ENCODE results near the gene TRAPPC5.
A peak's percentile ranks its signal among the peaks of the same experiment; 100 is the strongest.
"Not testable (repeated sequence)": the region's sequence is repeated elsewhere in the genome, so short reads cannot be mapped to it uniquely, and the experiment has no call there.

The TRAPPC5 gene

DNA sequence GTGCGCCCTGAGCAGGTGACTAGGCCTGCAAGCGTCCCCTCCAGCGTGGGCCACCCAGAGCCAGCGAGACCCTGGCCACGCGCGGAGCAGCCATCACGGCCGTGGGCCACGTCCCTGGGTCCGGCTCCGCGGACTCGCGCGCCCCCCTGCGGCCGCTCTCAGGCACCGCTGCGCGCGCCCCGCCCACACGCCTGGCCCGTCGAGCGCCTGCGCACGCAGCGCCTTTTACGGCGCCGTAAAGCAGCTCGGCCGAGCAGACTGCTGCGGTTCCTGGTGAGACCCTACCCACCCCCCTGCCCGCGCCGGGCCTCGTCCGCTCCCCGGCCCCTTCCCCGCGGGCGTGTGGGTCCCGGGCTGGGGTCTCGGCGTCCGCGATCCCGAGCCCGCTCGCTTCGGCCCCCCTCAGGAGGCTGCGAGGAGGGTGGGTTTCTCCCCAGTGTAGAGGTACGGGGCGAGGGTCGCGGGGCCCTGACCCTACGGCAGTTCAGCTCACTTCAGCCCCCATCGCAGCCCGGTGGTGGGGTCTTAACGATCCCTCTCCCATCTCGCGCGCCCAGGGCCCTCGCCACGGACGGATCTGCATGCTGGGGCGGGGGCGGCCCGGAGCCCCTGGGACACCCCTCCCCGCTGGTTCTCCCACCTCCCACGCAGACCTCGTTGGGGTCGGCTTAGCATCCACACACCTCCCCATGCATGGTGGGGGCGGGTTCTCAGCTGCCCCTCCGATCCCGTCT, at the start of gene TRAPPC5:
TRAPPC5 (plus strand) TSS at position 228 of the 734 bp plus-strand sequence. CDS start 1,421 bp downstream, outside the sequence.
- DNase-seq (ENCODE audit: low read depth in 2 of 2), result peak; percentile 69 to 71

DNA sequence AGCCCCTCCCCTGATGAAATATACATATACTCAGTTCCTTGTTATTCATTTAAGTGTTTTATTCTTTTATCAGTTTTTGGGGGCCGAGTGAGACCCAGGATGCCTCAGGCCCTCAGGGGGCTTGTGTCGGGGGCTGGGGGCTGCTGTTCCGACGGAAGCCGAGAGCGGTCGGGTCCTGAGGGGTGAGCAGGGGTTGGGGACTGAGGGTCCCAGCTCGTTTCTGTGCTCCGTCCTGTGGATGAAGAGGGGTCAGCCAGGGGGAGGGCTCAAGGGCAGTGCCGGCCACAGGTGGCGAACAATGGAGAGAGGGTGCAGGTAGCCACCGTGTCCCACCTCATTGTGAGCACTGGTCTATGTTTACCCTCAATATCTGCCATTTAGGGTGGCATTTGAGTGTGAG, 49.1 kb upstream of the TRAPPC5 start:
- DNase-seq (ENCODE audit: low read depth in 2 of 2), result no peak

DNA sequence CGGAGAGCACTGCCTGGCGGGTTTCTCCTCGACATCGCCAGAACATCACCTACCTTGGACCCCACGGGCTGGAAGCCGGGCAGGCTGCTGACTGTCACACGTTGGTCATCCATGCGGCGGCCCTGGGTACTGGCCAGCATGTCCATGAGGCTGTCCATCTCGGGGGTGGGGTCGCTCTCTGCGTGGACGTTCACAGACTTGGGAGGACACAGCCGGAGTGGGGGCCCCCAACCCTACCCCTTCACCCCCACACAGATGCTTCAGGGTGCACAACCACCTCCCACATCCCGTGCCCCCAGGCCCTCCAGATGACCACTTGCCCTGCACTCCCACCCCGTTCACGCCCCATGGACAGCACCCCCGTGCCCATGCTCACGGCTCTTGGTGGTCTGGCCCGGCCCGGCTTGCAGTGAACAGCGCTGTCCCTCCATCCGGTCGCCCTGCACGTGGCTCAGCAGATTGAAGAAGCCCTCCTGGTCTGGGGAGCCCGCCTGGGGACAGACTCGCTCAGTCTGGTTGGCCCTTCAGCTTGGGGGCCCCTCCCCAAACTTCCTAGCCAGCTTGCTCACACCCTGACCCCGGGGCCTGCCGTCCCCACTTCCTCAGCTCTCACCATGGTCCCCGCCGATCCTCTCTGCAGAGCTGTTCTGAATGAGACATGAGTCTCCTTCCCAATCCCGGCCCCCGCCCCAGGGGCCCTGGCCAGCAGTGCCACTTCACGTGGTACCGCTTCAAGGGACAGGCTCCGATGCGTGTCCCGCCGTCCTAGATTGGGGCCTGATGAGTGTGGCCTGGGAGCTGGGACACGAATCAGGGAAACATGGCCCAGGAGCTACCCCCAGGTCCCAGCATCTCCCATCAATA, 48.1 kb upstream of the TRAPPC5 start:
- no peak for DNase-seq (ENCODE audit: low read depth in 2 of 2)

DNA sequence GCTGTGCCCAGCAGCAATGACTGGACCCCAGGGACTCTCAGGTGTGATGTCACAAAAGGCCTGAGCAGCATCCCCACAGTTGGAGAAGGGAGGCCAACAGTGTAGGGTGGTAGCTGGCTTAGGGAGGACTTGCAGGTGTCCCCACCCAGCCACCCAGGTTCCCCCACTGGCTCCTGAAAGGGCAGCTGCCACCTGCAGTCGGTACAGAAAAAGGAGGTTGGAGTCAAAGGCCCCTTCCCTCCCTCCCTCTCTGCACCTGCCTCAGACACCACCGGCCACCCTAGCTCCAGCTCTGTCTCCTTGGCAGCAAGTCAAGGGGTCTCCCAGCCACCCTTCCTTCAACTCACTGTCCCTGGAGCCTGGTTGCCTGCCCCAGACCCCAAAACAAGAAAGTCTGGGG, 46.9 kb upstream of the TRAPPC5 start, which contains the start of gene PCP2:
PCP2 (minus strand) TSS at position 22 of the 400 bp plus-strand sequence. CDS start 262 bp downstream, outside the sequence.
- no peak for DNase-seq (ENCODE audit: low read depth in 2 of 2)

DNA sequence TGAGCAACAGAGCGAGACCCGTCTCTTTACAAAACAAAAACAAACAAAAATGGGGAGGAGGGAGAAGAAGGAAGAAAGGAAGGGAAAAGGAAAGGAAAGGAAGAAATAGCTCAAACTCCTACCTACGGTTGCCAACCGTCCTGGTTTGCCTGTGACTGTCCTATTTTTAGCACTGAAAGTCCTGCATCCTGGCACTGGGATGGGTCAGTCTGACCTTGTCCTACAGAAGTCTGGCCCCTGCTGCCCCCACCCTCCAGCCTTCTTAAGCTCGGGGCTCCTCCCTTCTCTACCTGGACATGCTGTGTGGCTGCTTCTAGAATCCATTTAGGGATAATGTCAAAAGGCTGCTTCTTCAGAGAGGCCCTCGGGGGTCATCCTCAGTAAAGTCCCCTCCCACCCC, 45.0 kb upstream of the TRAPPC5 start:
- DNase-seq (ENCODE audit: low read depth in 2 of 2), result no peak

DNA sequence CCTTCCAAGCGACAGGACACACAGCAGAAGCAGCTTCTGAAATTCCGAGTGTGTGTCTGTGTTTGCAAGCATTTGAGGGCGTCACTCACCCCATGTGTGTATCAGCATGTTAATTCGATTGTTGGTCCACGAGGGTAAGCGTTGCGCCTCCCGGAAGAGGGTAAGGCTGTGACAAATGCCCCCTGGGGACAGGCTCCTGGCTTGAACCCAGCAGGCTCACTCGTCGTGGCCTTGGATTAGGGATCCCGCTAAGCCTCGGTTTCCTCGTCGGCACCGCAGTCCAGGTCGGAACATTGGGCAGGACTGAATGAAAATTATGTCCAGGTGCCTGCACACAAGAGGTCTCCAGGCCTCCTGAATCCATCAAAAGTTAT, 44.3 kb upstream of the TRAPPC5 start:
- DNase-seq (ENCODE audit: low read depth in 2 of 2), result no peak

DNA sequence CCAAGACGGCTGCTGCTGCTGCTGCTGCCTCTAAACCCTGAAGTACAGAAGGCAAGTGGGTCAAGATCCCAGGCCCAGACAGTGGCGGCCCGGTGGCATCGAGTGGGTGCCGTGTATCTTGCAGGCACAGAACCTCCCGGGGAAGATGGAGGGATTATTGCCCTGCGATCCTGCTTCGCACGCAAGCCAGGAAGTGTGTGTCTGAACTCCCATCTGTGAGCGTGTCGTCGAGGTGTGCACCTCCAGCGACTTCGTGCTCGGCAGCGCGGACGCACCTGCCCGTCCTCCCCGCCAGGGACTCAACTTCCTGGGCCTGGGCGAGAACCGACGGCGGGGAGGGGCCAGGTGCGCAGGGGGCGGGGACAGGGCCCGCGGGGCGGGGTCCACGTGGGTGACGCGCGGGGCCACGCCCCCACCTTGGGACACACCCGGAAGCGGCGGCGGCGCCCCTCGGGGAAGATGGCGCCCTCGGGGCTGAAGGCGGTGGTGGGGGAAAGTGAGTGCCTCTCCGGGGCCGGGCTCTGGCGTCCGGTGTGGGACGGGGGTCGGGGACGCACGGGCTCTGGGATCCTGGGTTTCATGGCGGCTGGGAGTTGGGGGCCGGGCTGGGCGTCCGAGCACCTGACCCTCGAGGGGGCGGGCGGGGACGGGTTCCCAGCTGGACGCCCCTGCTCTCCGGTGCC, 43.8 kb upstream of the TRAPPC5 start, which contains the start of gene STXBP2:
STXBP2 (plus strand) TSS at position 420 of the 683 bp plus-strand sequence; CDS start at position 460, 40 bp downstream.
- peak; percentile 84 for DNase-seq (ENCODE audit: low read depth in 2 of 2)

DNA sequence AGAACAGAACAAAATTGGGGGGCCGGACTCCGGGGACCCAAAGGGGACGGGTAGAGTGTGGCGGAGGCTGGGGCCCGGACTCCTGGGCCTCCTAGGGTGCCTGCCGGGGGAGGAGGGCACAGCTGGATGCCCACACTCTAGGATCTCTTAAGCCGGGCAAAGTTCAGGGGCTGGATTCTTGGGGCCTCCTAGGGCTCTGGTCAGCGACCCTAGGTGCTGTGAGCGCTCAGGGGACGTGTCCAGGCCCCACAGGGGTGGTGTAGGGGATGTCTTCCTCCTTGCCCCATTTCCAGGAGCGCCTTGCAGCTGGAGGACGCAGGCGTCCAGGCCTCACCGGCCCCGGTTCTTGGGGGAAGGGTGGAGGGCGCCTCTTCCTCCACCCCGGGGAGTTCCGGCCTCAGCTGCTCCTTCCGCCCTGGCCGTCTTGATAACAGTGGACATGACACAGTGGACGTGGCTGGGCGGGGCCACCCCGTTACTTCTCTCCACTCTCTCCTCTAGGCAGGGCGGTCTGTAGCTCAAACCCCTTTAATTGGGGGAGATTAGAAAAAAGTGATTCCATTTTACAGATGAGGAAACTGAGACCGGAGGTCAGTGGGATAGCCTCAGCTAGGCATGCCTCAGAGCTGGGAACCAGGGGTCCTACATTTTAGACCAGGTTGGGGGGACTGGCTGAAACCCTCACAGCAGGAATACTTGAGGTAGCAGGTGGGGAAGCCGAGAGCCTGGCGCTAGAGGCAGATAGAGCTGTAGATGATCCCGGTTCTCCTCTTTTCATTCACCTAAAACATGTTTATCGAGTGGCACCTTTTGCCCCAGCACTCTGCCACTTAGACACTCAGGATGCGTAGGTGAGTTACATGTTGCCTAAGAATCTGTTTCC, 43.0 kb upstream of the TRAPPC5 start:
- no peak for DNase-seq (ENCODE audit: low read depth in 2 of 2)

DNA sequence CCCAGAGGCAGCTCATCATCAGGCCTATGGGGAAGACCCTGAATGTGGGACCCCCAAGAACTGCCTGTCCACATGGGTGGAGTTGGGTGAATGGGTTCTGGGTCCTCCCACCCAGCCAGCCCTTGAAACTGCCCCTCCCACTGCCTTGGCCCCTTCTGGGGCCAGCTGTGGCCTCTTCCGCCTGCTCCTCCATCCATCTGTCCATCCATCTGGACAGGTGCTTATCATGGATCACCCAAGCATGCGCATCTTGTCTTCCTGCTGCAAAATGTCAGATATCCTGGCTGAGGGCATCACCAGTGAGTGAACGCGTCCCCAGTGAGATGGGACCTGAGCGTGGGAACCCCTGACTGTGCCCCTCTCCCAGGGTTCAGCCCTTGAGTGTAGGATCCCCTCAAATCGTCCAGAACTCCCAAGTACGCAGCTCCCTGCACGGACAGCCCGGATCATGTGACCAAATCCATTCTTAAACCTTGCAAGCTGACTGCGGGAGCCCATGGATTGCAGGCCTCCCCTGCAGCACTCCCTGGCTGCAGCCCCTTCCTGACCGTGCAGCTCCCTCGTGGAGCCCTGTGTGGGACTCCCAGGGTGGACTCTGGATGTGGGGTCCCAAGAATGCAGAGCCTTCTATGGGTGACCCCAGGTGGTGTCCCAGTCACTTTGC, 41.7 kb upstream of the TRAPPC5 start:
- DNase-seq (ENCODE audit: low read depth in 2 of 2), result no peak

DNA sequence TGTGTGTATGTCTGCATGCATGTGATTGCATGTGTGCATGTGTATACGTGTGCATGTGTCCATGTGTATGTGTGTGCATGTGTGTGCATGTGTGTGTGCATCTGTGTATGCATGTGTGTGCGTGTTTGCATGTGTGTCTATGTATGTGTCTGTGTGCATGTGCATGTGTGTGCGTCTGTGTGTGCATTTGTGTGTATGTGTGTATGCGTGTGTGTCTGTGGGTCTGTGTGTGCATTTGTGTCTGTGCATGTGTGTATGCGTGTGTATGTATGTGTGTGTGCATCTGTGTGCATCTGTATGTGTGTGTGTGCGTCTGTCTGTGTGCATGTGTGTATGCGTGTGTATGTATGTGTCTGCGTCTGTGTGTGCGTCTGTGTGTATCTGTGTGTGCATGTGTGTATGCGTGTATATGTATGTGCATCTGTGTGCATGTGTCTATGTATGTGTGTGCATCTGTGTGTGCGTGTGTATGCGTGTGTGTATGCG, 40.7 kb upstream of the TRAPPC5 start:
- no peak for DNase-seq (ENCODE audit: low read depth in 2 of 2)

DNA sequence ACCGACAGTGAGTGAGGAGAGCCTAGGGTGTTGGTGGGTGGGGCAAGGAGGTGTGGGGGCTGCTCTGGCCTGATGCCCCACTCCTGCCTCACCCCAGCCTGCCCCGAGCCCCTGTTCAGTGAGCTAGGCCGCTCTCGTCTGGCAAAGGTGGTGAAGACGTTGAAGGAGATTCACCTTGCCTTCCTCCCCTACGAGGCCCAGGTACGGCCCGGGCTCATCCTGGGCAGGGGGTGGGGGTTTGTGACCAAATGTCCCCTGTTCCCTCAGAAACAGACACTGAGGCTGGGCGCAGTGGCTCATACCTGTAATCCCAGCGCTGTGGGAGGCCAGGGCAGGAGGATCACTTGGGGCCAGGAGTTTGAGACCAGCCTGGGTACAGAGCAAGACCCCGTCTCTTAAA, 39.8 kb upstream of the TRAPPC5 start:
- no peak for DNase-seq (ENCODE audit: low read depth in 2 of 2)

DNA sequence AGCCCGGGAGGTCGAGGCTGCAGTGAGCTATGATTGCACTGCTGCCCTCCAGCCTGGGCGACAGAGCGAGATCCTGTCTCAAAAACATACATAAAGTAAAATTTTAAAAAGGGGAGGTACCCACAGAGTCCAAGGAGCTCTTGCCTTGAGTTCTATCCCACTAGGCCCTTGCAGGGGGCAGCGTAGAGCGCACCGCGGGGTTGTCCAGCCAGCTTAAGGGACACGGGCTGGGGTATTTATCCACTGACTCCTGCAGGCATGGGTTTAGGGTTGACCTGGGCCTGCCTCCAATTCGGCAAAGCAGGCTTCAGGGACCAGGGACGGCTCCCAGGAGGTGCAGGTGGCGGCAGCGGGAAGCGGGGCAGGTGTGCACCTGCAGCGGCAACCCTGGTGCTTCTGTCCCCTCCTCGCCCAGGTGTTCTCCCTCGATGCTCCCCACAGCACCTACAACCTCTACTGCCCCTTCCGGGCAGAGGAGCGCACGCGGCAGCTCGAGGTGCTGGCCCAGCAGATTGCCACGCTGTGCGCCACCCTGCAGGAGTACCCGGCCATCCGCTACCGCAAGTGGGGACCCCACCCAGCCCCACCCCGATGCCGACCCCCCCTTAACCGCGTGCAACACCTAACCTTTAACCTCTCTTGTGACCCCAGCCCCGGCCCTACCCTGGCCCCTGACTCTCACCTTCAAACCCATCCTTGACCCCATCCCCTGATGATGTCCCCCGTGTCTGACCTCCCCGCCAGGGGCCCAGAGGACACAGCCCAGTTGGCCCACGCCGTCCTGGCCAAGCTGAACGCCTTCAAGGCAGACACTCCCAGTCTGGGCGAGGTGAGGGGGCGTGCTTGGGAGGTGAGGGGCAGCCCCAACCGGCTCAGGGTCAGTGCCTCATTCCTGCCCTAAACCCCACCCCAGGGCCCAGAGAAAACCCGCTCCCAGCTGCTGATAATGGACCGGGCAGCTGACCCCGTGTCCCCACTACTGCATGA, 39.0 kb upstream of the TRAPPC5 start:
- no peak for DNase-seq (ENCODE audit: low read depth in 2 of 2)

DNA sequence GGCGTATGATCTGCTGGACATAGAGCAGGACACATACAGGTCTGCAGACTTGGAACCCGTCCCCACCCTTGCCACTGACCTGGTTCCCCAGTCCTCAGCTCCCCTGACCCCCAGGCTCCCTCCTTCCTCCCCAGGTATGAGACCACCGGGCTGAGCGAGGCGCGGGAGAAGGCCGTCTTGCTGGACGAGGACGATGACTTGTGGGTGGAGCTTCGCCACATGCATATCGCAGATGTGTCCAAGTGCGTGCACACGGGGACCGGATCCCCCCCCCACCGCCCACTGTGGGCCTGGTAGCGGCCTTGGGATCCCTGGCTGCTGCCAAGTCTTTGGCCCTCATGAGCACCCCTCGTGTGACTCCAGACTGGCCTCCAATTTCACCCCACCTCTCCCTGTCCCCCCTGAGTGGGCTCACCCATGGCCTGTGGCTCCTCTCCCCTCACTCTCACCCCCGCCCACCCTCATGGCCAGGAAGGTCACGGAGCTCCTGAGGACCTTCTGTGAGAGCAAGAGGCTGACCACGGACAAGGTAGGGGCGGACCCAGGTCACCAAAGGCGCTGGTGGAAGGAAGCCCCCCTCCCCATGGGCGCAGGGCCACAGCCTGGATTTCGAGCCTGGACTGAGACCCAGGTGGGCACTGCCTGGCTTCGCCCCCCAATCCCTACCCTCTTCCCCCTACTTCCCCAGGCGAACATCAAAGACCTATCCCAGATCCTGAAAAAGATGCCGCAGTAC, 38.2 kb upstream of the TRAPPC5 start:
- no peak for DNase-seq (ENCODE audit: low read depth in 2 of 2)

DNA sequence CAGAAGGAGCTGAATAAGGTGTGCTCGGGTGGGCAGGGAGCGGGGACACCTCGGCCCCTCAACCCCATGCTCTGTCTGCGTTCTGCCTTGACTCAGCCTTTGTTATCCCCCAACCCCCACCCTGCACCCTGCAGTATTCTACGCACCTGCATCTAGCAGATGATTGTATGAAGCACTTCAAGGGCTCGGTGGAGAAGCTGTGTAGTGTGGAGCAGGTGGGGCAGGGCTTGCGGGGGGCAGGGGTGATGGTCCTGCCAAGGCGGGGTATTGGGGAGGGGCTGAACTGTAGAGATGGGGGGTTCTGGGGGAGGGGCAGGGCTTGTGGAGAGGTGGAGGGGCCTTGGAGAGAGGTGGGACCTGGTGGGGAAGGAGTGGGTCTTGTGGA, 37.6 kb upstream of the TRAPPC5 start:
- no peak for DNase-seq (ENCODE audit: low read depth in 2 of 2)

DNA sequence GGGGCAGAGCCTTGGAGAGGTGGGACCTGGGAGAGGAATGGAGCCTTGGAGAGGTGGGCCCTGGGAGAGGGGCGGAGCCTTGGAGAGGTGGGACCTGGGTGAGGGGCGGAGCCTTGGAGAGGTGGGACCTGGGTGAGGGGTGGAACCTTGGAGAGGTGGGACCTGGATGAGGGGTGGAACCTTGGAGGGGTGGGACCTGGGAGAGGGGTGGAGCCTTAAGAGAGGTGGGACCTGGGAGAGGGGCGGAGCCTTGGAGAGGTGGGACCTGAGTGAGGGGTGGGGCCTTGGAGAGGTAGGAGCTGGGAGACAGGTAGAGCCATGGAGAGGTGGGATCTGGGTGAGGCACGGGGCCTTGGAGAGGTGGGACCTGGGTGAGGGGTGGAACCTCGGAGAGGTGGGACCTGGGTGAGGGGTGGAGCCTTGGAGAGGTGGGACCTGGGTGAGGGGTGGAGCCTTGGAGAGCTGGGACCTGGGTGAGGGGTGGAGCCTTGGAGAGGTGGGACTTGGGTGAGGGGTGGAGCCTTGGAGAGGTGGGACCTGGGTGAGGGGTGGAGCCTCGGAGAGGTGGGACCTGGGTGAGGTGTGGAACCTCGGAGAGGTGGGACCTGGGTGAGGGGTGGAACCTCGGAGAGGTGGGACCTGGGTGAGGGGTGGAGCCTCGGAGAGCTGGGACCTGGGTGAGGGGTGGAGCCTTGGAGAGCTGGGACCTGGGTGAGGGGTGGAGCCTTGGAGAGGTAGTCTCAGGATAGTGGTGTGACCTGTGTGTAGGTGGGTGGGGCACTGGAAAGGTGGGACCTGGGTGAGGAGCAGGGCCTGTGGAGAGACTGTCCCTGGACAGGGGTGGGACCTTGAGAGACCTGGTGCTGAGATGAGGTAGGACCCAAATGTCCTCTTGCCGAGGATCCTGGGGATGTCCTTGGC, 36.7 kb upstream of the TRAPPC5 start:
- DNase-seq (ENCODE audit: low read depth in 2 of 2), result not testable (repeated sequence)

DNA sequence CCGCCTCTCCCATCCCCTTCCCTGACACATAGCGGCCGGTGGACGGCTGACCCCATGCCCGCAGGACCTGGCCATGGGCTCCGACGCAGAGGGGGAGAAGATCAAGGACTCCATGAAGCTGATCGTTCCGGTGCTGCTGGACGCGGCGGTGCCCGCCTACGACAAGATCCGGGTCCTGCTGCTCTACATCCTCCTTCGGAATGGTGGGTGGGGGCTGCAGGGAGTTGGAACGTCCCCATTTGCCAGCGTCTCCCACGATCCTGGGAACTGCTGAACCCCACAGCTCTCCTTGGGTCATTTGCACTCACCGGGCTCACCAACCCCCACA, 36.1 kb upstream of the TRAPPC5 start:
- DNase-seq (ENCODE audit: low read depth in 2 of 2), result no peak

DNA sequence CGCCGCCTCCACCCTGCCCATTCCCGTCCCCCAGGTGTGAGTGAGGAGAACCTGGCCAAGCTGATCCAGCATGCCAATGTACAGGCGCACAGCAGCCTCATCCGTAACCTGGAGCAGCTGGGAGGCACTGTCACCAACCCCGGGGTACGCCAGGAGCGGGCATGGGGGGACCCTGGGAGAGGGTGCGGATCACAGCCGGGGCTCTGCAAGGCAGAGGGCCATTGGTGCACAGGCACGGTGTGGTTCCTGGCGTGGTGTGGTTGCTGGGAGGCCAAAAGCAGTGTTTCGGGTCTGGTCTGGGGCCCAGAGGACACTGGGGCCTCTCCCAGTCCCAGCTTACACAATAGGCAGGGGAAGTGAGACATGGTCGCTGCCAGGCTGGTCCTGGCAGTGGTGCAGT, 35.5 kb upstream of the TRAPPC5 start:
- no peak for DNase-seq (ENCODE audit: low read depth in 2 of 2)
